HepG2 (cell line): Measurements from ENCODE around the gene NKPD1. TPM values are rescaled to one million over a fixed set of nuclear protein-coding genes. Genes with fewer than 3 reads are reported as not detected.

Experiments
- DPF2 ChIP-seq: sonication (generic); formaldehyde crosslinking; IDR thresholded peaks from 2 replicates; pipeline ENCODE4 v1.4.0; 2020; ENCODE audit warnings: mild to moderate bottlenecking, low read depth, missing genetic modification reagents, borderline replicate concordance
- FUBP1 ChIP-seq: sonication (generic); formaldehyde crosslinking; IDR thresholded peaks from 2 replicates; pipeline ENCODE4 v1.5.1; 2020; ENCODE audit warnings: missing genetic modification reagents, mild to moderate bottlenecking, borderline replicate concordance
- GATAD1 ChIP-seq: IDR thresholded peaks from 2 replicates; pipeline ENCODE4 v1.6.1; 2016; ENCODE audit warnings: missing genetic modification reagents, missing compliant biosample characterization
- KAT2B ChIP-seq: fragments of 150-350 bp; IDR thresholded peaks from 2 replicates; pipeline ENCODE4 v1.6.1; 2014; ENCODE audit warnings: low read depth, low read length, borderline replicate concordance
- MED13 ChIP-seq: sonication (generic); formaldehyde crosslinking; IDR thresholded peaks from 2 replicates; pipeline ENCODE4 v1.5.0; 2020; ENCODE audit warnings: missing genetic modification reagents
- MNT ChIP-seq: fragments of 450-650 bp; IDR thresholded peaks from 2 replicates; pipeline ENCODE4 v1.6.1; 2016
- MTA3 ChIP-seq: sonication (generic); formaldehyde crosslinking; IDR thresholded peaks from 2 replicates; pipeline ENCODE4 v1.4.0; 2020; ENCODE audit warnings: missing genetic modification reagents
- NONO ChIP-seq, 2 experiments: fragments of 450-650 bp in 1 of 2; sonication (generic) in 1 of 2; formaldehyde crosslinking in 1 of 2; IDR thresholded peaks in 1 of 2; conservative IDR thresholded peaks in 1 of 2; 2 replicates each; pipeline versions ENCODE4 v1.6.1 to v1.8.0; 2017 to 2022; ENCODE audit warnings: mild to moderate bottlenecking in 1 of 2, missing genetic modification reagents in 1 of 2, moderate library complexity in 1 of 2
- PRMT3 ChIP-seq: sonication (generic); formaldehyde crosslinking; IDR thresholded peaks from 2 replicates; pipeline ENCODE4 v1.8.1; 2022; ENCODE audit warnings: low read depth, mild to moderate bottlenecking, moderate library complexity, missing genetic modification reagents, borderline replicate concordance
- RFX5 ChIP-seq: IDR thresholded peaks from 2 replicates; pipeline ENCODE4 v1.6.1; 2011; ENCODE audit warnings: low read depth, low read length, improper control_type of control experiment
- ZBTB46 ChIP-seq: sonication (generic); formaldehyde crosslinking; IDR thresholded peaks from 2 replicates; pipeline ENCODE4 v1.4.0; 2020; ENCODE audit warnings: mild to moderate bottlenecking, missing genetic modification reagents, borderline replicate concordance
- ZHX2 ChIP-seq, 2 experiments: sonication (generic) in 1 of 2; formaldehyde crosslinking in 1 of 2; IDR thresholded peaks; 2 replicates each; pipeline versions ENCODE4 v1.6.1 to v1.9.0; 2014 to 2022; ENCODE audit warnings: antibody characterized with exemption in 1 of 2, borderline replicate concordance in 1 of 2, inconsistent platforms in 1 of 2, low read depth in 1 of 2, missing genetic modification reagents in 1 of 2
- ZNF224 ChIP-seq: sonication (generic); formaldehyde crosslinking; IDR thresholded peaks from 2 replicates; pipeline ENCODE4 v1.5.0; 2020; ENCODE audit warnings: mild to moderate bottlenecking, missing genetic modification reagents
- ZNF343 ChIP-seq: sonication (generic); formaldehyde crosslinking; IDR thresholded peaks from 2 replicates; pipeline ENCODE4 v1.4.0; 2020; ENCODE audit warnings: mild to moderate bottlenecking, missing genetic modification reagents
- ZNF382 ChIP-seq: sonication (generic); formaldehyde crosslinking; IDR thresholded peaks from 2 replicates; pipeline ENCODE4 v1.5.0; 2020; ENCODE audit warnings: missing genetic modification reagents, mild to moderate bottlenecking, borderline replicate concordance
- ZNF567 ChIP-seq: sonication (generic); formaldehyde crosslinking; IDR thresholded peaks from 2 replicates; pipeline ENCODE4 v1.8.1; 2023; ENCODE audit warnings: mild to moderate bottlenecking, missing genetic modification reagents, borderline replicate concordance
- ZNF572 ChIP-seq: sonication (generic); formaldehyde crosslinking; IDR thresholded peaks from 2 replicates; pipeline ENCODE4 v1.5.1; 2020; ENCODE audit warnings: mild to moderate bottlenecking, missing genetic modification reagents
- ZNF878 ChIP-seq: sonication (generic); formaldehyde crosslinking; IDR thresholded peaks from 2 replicates; pipeline ENCODE4 v1.8.1; 2023; ENCODE audit warnings: mild to moderate bottlenecking, missing genetic modification reagents, moderate library complexity
- ZNF883 ChIP-seq: sonication (generic); formaldehyde crosslinking; IDR thresholded peaks from 2 replicates; pipeline ENCODE4 v1.5.1; 2020; ENCODE audit warnings: mild to moderate bottlenecking, missing genetic modification reagents; ENCODE audit errors: not compliant biosample characterization
- polyA plus RNA-seq, 8 experiments: library from polyadenylated mRNA; depleted of rRNA in 3 of 8; stranded (reverse) in 7 of 8; unstranded in 1 of 8; fragments of >200 nt; fragmentation: Illumina TruSeq in 4 of 8; extraction: Trizol in 4 of 8; gene quantifications; 2 replicates each; pipeline versions ENCODE4 v1.2.1 to v1.2.3, GENCODE V29; 2011 to 2016; ENCODE audit warnings: low read depth in 4 of 8, missing spikeins in 1 of 8, mixed read lengths in 1 of 8; ENCODE audit not compliant: insufficient read depth in 1 of 8
- total RNA-seq, 5 experiments: library from RNA; depleted of rRNA; stranded (reverse); fragments of >200 nt; fragmentation: Illumina TruSeq; extraction: Trizol; gene quantifications; 2 replicates each; pipeline ENCODE4 v1.2.3, GENCODE V29; 2016; ENCODE audit warnings: low read depth in 1 of 5

NKPD1 gene
- total and polyA plus RNA-seq, 2 of the 13 experiments (the other 11 are each of a cell fraction or from before 2014, with no cell fraction given): 0.03 TPM; not detected in 1

GRCh38 chr19:45177817-45178261, 17.1 kb upstream of the NKPD1 start, which contains the start of gene TRAPPC6A (continued):
- no peak for TF ChIP-seq ZHX2 (IDR thresholded peaks at IDR 0.05; ENCODE audit: low read depth)
- no peak for TF ChIP-seq ZHX2 (CRISPR knock-in tag; IDR thresholded peaks at IDR 0.05; ENCODE audit: borderline replicate concordance)
- no peak for TF ChIP-seq DPF2 (CRISPR knock-in tag)
- TF ChIP-seq ZNF878 (CRISPR knock-in tag): no peak
- TF ChIP-seq MTA3 (CRISPR knock-in tag): no peak
- no peak for TF ChIP-seq KAT2B
- TF ChIP-seq ZNF883: no peak
- no peak for TF ChIP-seq ZNF567 (CRISPR knock-in tag)
- no peak for TF ChIP-seq RFX5
- TF ChIP-seq MNT: no peak
- no peak for TF ChIP-seq FUBP1 (CRISPR knock-in tag)
- TF ChIP-seq PRMT3 (CRISPR knock-in tag): no peak
- no peak for TF ChIP-seq ZBTB46 (CRISPR knock-in tag)
- no peak for TF ChIP-seq MED13 (CRISPR knock-in tag)
- no peak; the same call in 1 of the 2 replicates for TF ChIP-seq GATAD1 (CRISPR knock-in tag)
- no peak for TF ChIP-seq ZNF224 (CRISPR knock-in tag)
- no peak for TF ChIP-seq NONO (IDR thresholded peaks at IDR 0.05)
- TF ChIP-seq NONO (CRISPR knock-in tag; conservative IDR thresholded peaks at IDR 0.05): no peak
- no peak for TF ChIP-seq ZNF572
- no peak for TF ChIP-seq ZNF382
- no peak for TF ChIP-seq ZNF343 (CRISPR knock-in tag)
